Middle frontal gyrus (tissue), 1 donor: Measurements from ENCODE around the gene PLEKHG5.

ENCODE experiments used
- DNase-seq: peaks from one replicate; pipeline ENCODE4 v3.0.0-alpha.2; 2015; ENCODE audit warnings: low spot score; ENCODE audit errors: extremely low spot score

Gene PLEKHG5

GRCh38 chr1:6426277-6426971 lies 65.0 kb downstream of the PLEKHG5 start:
- DNase-seq, result no peak

DNA sequence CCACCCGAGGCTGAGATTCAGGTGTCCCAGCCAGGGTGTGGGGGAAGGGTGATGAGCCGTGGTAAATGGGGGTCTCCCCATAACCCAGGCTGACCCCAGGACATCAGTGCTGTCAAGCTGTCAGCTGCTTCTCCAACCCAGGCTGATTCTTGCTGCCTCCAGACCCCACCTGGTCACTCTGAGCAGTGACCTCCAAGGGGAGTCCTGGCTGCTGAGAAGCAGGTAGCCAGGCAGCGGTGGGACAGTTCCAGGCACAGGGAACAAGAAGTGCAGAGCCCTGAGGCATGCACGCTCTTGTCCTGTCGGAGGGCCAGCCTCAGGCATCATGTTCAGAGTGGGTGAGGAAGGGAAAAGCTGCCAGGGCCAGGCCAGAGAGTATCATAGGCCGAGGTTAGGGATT lies 65.8 kb downstream of the PLEKHG5 start:
- no peak for DNase-seq

DNA sequence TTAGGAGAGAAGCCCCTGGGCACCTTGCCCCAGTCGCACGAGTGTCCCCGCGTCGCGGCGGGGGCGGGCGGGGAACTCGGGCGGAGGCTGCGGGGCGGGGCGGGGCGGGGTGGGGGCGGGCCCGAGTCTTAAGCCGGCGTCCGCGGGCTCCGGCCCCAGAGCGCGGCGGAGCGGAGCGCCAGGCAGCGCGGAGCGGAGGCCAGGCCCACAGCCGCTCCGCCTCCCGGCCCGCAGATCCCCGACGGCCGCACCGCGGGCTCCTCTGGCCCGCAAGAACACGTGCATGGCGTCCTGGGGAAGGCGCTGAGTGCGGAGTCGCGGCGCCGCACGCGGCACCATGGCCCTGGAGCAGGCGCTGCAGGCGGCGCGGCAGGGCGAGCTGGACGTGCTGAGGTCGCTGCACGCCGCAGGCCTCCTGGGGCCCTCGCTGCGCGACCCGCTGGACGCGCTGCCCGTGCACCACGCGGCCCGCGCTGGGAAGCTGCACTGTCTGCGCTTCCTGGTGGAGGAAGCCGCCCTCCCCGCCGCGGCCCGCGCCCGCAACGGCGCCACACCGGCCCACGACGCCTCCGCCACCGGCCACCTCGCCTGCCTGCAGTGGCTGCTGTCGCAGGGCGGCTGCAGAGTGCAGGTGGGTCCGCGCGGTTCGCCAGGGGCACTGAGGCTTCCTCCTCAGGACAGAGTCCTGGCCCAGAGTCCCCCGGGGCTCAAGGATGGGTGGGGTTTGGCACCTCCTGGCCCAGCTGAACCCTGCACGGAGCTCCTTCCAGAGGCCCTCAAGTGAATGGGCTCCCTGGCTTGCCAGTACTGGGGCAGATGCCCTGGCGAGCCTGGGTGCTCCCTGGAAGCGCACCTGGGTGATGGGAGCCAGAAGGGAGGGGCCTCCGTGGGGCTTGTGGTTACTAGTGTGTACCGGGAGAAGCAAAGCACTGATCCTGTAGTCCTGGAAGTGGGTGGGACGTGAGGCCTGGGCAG lies 66.6 kb downstream of the PLEKHG5 start, which contains the start of gene ESPN:
TSS of gene ESPN (plus strand) at position 158 of the 975 bp plus-strand sequence. CDS start at position 338, 180 bp downstream.
- DNase-seq, result no peak

GRCh38 chr1:6424000-6424565 lies 67.4 kb downstream of the PLEKHG5 start:
- DNase-seq, result no peak

DNA sequence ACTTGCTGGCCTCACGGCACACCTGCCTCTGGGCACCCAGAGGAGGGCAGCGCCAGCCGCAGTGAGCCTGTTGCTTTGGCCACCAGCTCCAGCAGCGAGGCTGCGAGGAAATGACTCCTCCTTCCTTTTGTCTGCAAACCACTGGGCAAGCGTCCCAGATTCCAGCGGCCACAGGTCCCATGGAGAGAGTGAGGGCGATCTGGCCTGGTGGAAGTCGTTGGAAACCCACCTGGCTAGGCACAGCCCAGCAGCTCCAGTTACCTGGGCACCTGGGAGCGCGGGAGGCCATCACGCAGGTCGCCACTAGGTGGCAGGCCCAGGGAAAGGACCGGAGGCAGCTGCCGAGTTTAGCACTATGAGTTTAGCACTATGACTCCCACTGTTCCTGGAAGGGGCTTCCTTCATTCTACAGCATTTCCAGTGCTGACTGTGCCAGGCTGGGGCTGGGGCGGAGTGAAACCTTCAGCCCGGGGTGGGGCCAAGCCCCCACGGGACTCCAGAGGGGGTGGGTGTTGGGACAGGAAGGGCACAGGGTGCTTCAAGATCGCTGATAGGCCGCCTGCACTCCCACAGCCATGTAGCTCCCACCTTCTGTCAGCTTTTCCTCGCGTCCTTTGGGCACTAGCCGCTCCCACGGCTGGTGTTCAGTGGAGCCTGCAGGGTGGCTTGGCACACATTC lies 68.0 kb downstream of the PLEKHG5 start:
- DNase-seq, result no peak

GRCh38 chr1:6421266-6421665 lies 70.2 kb downstream of the PLEKHG5 start:
- DNase-seq, result no peak

- no peak for DNase-seq
Observed at GRCh38 chr1:6420454-6421042, 70.9 kb downstream of the PLEKHG5 start.

DNA sequence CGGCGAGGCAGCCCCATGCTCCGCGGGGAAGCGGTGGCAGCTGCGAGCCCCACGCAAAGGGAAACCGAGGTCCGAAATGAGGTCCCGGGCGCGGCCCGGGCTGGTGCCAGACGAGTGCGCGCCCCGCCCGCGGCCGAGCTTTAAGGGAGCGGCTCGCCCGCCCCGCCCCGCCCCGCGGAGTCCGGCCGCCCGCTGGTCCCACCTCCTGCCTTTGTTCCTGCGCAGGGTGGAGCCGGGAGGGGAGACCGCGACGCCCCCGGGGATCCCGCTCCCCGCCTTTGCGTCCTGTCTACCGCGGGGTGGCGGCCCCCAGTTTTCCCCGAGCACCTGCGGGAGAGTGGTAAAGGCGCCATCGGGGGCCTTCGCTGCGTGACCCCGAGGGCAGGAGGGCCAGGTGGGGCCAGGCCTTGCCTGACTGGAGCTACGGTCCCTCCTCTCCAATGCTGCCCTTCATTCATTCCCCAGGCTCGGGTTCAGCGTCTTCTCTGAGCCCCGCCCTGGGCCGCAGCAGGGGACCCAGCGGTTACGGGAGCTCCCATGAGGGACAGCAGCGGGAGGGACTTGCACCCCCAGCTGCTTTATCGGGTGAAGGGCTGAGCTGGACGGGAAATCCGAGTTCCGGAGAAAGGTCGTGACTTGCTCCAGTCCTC lies 71.5 kb downstream of the PLEKHG5 start, which contains the start of gene HES2:
TSS of gene HES2 (minus strand) at position 116 of the 650 bp plus-strand sequence. CDS start at position 17, 99 bp downstream.
- DNase-seq, result no peak

GRCh38 chr1:6419397-6419803 lies 72.1 kb downstream of the PLEKHG5 start:
- DNase-seq, result no peak

DNA sequence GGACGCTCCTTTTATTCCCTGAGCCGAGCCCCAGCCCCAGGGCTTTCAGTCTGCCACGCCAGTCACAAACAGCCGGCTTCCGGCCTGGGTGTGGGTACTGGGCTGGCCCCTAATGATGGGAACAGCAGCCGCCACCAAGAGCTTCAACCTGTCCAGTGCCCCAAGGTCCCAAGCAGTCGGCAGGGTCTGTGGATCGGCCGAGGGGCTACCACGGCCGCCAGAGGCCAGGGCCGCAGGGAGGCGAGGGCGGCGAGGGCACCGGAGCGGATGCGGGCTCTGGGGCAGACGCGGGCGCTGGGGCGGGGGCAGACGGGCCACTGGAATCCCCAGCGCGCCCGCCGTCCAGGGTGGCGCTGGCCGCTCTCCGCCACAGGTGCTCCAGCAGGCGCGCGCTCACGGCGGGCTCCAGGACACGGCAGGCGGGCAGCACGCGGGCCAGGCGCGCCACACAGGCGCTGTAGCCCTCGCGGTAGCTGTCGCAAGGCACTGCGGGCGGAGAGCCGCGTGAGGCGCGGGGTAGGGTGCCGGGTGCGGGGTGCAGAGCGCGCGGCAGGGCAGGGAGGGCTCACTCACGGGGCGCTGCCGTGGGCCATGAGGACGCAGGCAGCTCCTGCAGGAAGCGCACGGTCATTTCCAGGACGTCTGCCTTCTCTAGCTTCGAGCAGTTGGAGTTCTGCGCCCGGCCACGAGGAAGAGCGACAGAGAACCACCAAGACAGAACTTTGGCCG lies 72.6 kb downstream of the PLEKHG5 start:
- DNase-seq, result no peak

DNA sequence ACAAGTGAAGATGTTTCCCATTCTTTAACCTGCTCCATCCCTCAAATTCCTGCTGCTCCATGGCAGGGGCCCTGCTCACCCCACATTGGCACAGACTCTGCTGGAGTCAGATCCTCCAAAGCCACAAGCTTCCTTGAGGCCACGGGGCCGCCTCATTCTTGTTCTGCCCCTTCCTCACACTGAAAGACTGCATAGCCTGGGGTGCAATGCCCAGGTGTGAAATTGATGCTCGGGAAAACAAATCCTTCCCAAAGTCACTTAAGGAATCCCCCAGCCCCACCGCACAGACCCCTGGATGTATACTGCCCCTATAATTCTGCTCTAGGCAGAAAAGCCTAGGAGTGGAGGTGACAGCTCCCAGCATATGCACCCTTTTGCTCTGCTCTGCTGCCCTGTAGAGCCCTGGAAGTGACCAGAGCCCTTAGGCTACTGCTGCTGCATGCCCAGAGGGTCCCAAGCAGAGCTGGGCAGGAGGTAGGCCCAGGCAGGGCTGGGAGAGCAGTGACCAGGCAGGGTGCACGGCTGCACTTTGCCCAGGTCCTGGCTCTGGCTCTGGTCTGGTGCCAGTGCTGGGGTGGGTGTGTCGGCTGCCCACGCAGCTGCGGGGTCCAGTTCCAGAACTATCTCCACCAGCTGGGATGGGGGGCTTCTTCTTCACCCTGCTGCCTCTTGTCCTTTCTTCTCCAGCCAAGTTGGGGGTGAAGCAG lies 73.4 kb downstream of the PLEKHG5 start:
- DNase-seq, result no peak
